Liver (tissue), 9 donors: ENCODE results near the gene SLC44A2. TPM values are rescaled to one million over a fixed set of nuclear protein-coding genes. Genes with fewer than 3 reads are reported as not detected.

Source experiments
- DNase-seq: peaks from one replicate; pipeline ENCODE4 v3.0.0-alpha.2; 2017; ENCODE audit warnings: low spot score
- H3K27ac ChIP-seq, 2 donors: one replicate each; pipeline ENCODE4 v1.7.0; 2013; ENCODE audit warnings: inconsistent platforms in 2 of 2, low read length in 2 of 2, control low read depth in 1 of 2, low read depth in 1 of 2, mild to moderate bottlenecking in 1 of 2
- H3K27me3 ChIP-seq, 4 donors: one replicate each; pipeline versions ENCODE4 v1.6.1 to v1.7.0; 2013; ENCODE audit warnings: low read length in 3 of 4, inconsistent platforms in 1 of 4, mild to moderate bottlenecking in 1 of 4, moderate library complexity in 1 of 4; ENCODE audit not compliant: control insufficient read depth in 4 of 4, insufficient read depth in 4 of 4
- H3K36me3 ChIP-seq, 4 donors: one replicate each; pipeline versions ENCODE4 v1.6.1 to v1.7.0; 2013; ENCODE audit warnings: low read length in 3 of 4, mild to moderate bottlenecking in 3 of 4, low read depth in 1 of 4, moderate library complexity in 1 of 4; ENCODE audit not compliant: control insufficient read depth in 4 of 4, insufficient read depth in 3 of 4
- H3K4me1 ChIP-seq, 4 donors: one replicate each; pipeline versions ENCODE4 v1.6.1 to v1.7.0; 2013; ENCODE audit warnings: low read length in 3 of 4, mild to moderate bottlenecking in 3 of 4, moderate library complexity in 1 of 4; ENCODE audit not compliant: control insufficient read depth in 4 of 4, insufficient read depth in 4 of 4
- H3K4me3 ChIP-seq, 3 donors: one replicate each; pipeline versions ENCODE4 v1.6.1 to v1.7.0; 2013; ENCODE audit warnings: low read length in 3 of 3, control low read depth in 1 of 3, low read depth in 1 of 3, mild to moderate bottlenecking in 1 of 3
- H3K9ac ChIP-seq, 2 donors: one replicate each; pipeline ENCODE4 v1.7.0; 2013; ENCODE audit warnings: low read length in 2 of 2, mild to moderate bottlenecking in 2 of 2, moderate library complexity in 2 of 2, control low read depth in 1 of 2, low read depth in 1 of 2
- H3K9me3 ChIP-seq, 4 donors: one replicate each; pipeline versions ENCODE4 v1.6.1 to v1.7.0; 2013; ENCODE audit warnings: low read length in 3 of 4; ENCODE audit not compliant: control insufficient read depth in 4 of 4
- EGR1 ChIP-seq, 2 donors: IDR thresholded peaks; 2 replicates each; pipeline ENCODE4 v1.6.1; 2016 to 2018; ENCODE audit warnings: antibody characterized with exemption in 2 of 2, low read depth in 2 of 2
- FOXA1 ChIP-seq: IDR thresholded peaks from 2 replicates; pipeline ENCODE4 v1.6.1; 2016; ENCODE audit warnings: antibody characterized with exemption
- FOXA2 ChIP-seq: IDR thresholded peaks from 2 replicates; pipeline ENCODE4 v1.6.1; 2016; ENCODE audit warnings: antibody characterized with exemption
- JUND ChIP-seq, 2 donors: IDR thresholded peaks; 2 replicates each; pipeline ENCODE4 v1.6.1; 2016; ENCODE audit warnings: antibody characterized with exemption in 2 of 2
- NR2F2 ChIP-seq: IDR thresholded peaks from 2 replicates; pipeline ENCODE4 v1.6.1; 2016; ENCODE audit warnings: antibody characterized with exemption
- RAD21 ChIP-seq, 2 donors: IDR thresholded peaks; 2 replicates each; pipeline ENCODE4 v1.6.1; 2016; ENCODE audit warnings: antibody characterized with exemption in 2 of 2, mild to moderate bottlenecking in 2 of 2
- REST ChIP-seq: IDR thresholded peaks from 2 replicates; pipeline ENCODE4 v1.6.1; 2016; ENCODE audit warnings: antibody characterized with exemption, mild to moderate bottlenecking
- RXRA ChIP-seq, 2 donors: IDR thresholded peaks; 2 replicates each; pipeline ENCODE4 v1.6.1; 2017 to 2018; ENCODE audit warnings: antibody characterized with exemption in 2 of 2, mild to moderate bottlenecking in 1 of 2
- SP1 ChIP-seq: IDR thresholded peaks from 2 replicates; pipeline ENCODE4 v1.6.1; 2018; ENCODE audit warnings: antibody characterized with exemption, mild to moderate bottlenecking
- TAF1 ChIP-seq: conservative IDR thresholded peaks from 2 replicates; pipeline ENCODE4 v1.6.1; 2016; ENCODE audit warnings: antibody characterized with exemption, mild to moderate bottlenecking
- YY1 ChIP-seq: IDR thresholded peaks from 2 replicates; pipeline ENCODE4 v1.6.1; 2016; ENCODE audit warnings: antibody characterized with exemption, mild to moderate bottlenecking
- WGBS: extraction: QIAGEN DNeasy Blood & Tissue Kit; methylation state at CpG from one replicate; pipeline ENCODE4 v1.1.7; 2013; 5-methylcytosine and 5-hydroxymethylcytosine counted together
- polyA plus RNA-seq, 2 donors: library from polyadenylated mRNA; stranded (reverse) in 1 of 2; unstranded in 1 of 2; fragments of 200-250 nt in 1 of 2; fragments of >200 nt in 1 of 2; fragmentation: Nextera tagmentation in 1 of 2; extraction: Ambion mirVana in 1 of 2; gene quantifications; one replicate each; pipeline versions ENCODE4 v1.2.1 to v1.2.3, GENCODE V29; 2013 to 2015
- total RNA-seq, 2 donors: library from RNA; depleted of rRNA; stranded (reverse); fragments of >200 nt; gene quantifications; one replicate each; pipeline ENCODE4 v1.2.3, GENCODE V29; 2014
- TF ChIP-seq, protein P1 (sequence below): IDR thresholded peaks from 2 replicates; pipeline ENCODE4 v1.6.1; 2016; ENCODE audit warnings: antibody characterized with exemption
- TF ChIP-seq, protein P2 (sequence below): IDR thresholded peaks from 2 replicates; pipeline ENCODE4 v1.6.1; 2016; ENCODE audit warnings: antibody characterized with exemption
- donor health status: healthy.
- donor health status: healthy.
- donor health status: healthy.
- donor health status: healthy.
- donor health status: healthy.

SLC44A2 gene
- total and polyA plus RNA-seq, 4 donors: 12.0 to 21.6 (median 13.4) TPM

GRCh38 chr19:10667867-10668266, 42.5 kb downstream of the SLC44A2 start:
- H3K27me3 ChIP-seq: no peaks in the 10 kb centered on the region
- no peak overlapping the region for H3K27ac ChIP-seq
- TF ChIP-seq, protein P1, sequence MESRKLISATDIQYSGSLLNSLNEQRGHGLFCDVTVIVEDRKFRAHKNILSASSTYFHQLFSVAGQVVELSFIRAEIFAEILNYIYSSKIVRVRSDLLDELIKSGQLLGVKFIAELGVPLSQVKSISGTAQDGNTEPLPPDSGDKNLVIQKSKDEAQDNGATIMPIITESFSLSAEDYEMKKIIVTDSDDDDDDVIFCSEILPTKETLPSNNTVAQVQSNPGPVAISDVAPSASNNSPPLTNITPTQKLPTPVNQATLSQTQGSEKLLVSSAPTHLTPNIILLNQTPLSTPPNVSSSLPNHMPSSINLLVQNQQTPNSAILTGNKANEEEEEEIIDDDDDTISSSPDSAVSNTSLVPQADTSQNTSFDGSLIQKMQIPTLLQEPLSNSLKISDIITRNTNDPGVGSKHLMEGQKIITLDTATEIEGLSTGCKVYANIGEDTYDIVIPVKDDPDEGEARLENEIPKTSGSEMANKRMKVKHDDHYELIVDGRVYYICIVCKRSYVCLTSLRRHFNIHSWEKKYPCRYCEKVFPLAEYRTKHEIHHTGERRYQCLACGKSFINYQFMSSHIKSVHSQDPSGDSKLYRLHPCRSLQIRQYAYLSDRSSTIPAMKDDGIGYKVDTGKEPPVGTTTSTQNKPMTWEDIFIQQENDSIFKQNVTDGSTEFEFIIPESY: no peak
- TF ChIP-seq FOXA2: no peak
- no peak for TF ChIP-seq RXRA (IDR thresholded peaks at IDR 0.05)
- no peak for TF ChIP-seq SP1
- TF ChIP-seq NR2F2: no peak
- TF ChIP-seq YY1: no peak
- H3K4me1 ChIP-seq: peaks cover 0 to 16% (median 8%) of the 10 kb centered on the region in 4 donors
- WGBS: 81% methylated on average over 6 of the region's 6 CpGs
- H3K4me3 ChIP-seq: no peak overlapping the region
- DNase-seq: no peak
- no peak overlapping the region for H3K9ac ChIP-seq
- H3K9me3 ChIP-seq: no peaks in the 10 kb centered on the region
- peaks cover 3 to 14% (median 5%) of the 10 kb centered on the region in 4 donors for H3K36me3 ChIP-seq

DNA sequence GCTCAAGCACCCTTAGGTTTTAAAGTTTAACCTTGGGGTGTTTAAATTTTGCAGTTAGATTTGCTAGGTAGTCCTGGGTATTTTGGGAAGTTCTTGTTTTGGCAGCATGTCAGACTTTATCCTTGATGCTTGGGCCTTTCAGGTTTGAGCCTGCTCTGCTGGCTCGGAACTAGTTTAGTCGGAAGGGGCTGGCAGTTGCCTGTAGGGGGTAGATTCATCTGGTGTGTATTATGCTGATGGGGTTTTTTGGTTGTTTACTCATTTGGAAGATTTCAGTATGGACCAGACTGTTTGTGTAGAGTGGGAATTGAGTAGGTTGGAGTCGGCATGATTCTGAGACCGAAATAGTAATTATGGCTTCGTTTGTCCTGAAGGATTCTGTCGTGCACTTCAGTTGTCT, 43.9 kb downstream of the SLC44A2 start:
- TF ChIP-seq, protein P1: no peak
- TF ChIP-seq FOXA2 (no peak), YY1 (no peak), SP1 (no peak), FOXA1 (no peak), TAF1 (no peak), JUND (IDR thresholded peaks at IDR 0.05) (no peak), NR2F2 (no peak), RXRA (IDR thresholded peaks at IDR 0.05) (no peak), RAD21 (IDR thresholded peaks at IDR 0.05) (no peak), REST (no peak), EGR1 (IDR thresholded peaks at IDR 0.05; ENCODE audit: low read depth in 2 of 2) (no peak)
- TF ChIP-seq, protein P2, sequence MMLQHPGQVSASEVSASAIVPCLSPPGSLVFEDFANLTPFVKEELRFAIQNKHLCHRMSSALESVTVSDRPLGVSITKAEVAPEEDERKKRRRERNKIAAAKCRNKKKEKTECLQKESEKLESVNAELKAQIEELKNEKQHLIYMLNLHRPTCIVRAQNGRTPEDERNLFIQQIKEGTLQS: no peak
- no peak for DNase-seq
- Histone ChIP-seq H3K9ac (no peak overlapping the region), H3K27ac (no peak overlapping the region), H3K4me1 (peaks cover 0 to 19% (median 10%) of the 10 kb centered on the region in 4 donors), H3K9me3 (no peaks in the 10 kb centered on the region), H3K27me3 (no peaks in the 10 kb centered on the region), H3K4me3 (no peak overlapping the region), H3K36me3 (peaks cover 3 to 23% (median 6%) of the 10 kb centered on the region in 4 donors)
- WGBS: 92% methylated on average over 6 of the region's 6 CpGs
